Neural crest cell (in vitro differentiated cells): Measurements from ENCODE around the gene CRIP1. TPM values are rescaled to one million over a fixed set of nuclear protein-coding genes. Genes with fewer than 3 reads are reported as not detected.

Experiments used
- DNase-seq: peaks from one replicate; pipeline ENCODE4 v3.0.0; 2021; ENCODE audit warnings: low read depth, mixed read lengths, low spot score
- H3K27ac Mint-ChIP-seq: one replicate; pipeline ENCODE4 v1.8.0; 2021; ENCODE audit warnings: mild to moderate bottlenecking, mixed read lengths; ENCODE audit not compliant: unreplicated experiment
- H3K27me3 Mint-ChIP-seq: 2 replicates; pipeline ENCODE4 v1.8.0; 2021; ENCODE audit warnings: low read depth, mild to moderate bottlenecking, mixed read lengths
- H3K36me3 Mint-ChIP-seq: 2 replicates; pipeline ENCODE4 v1.8.0; 2021; ENCODE audit warnings: low read depth, mild to moderate bottlenecking, mixed read lengths
- H3K4me1 Mint-ChIP-seq: 2 replicates; pipeline ENCODE4 v1.8.0; 2021; ENCODE audit warnings: mixed read lengths
- H3K4me3 Mint-ChIP-seq: one replicate; pipeline ENCODE4 v1.8.0; 2021; ENCODE audit warnings: mild to moderate bottlenecking, mixed read lengths
- H3K9me3 Mint-ChIP-seq: 2 replicates; pipeline ENCODE4 v1.8.0; 2021; ENCODE audit warnings: mixed read lengths
- total RNA-seq: library from RNA; stranded (reverse); gene quantifications from 2 replicates; pipeline ENCODE4 v1.2.1, GENCODE V29; 2021
- TF ChIP-seq, protein P1 (sequence below): fragments of 200-600 bp; sonication (generic); conservative IDR thresholded peaks from 2 replicates; pipeline ENCODE4 v1.5.0; 2021; ENCODE audit warnings: antibody characterized with exemption, mild to moderate bottlenecking

CRIP1 gene
- total RNA-seq, 1 donor from 2014 or later = 4.8 TPM

DNA sequence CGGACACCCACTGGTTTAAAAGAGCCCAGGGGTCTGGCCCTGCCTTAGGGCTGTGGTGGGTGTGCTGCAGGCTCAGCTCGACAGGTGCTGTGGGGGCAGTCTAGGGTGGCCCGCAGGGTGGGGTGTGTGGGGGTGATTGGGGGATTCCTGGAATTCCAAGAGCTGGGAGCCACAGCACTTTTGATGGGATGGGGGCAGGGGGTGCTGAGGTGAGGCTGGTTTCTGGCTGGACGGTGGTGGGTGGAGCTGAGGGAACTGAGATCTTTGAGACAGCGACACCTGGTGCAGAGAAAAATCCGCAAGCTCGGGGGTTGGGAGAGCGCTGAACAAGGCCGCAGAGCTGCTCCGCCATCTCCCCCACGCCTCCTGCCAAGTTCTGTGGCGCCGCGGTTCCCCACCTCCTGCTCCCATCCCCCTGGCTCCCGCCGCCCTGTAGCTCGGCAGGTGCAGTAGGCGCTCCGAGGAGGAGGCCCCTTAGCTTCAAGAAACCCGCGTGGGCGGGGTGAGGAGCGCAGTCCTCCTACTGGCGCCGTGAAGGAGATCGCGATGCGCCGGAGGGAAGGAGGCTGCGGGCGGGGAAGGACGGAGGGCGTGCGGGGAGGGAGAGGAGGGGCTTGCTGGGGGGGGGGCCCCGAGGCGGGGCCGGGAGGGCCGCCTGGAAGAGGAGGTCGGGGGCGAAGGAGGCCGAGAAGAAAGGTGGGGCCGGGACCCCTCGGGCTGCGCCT lies 3.0 kb downstream of the CRIP1 start:
- Mint-ChIP-seq H3K4me3 (peak overlapping the region; percentile 83), H3K4me1 (peaks cover 11% of the 10 kb centered on the region), H3K27ac (peak overlapping the region; percentile 78), H3K27me3 (peaks cover 43% of the 10 kb centered on the region), H3K36me3 (no peaks in the 10 kb centered on the region), H3K9me3 (no peaks in the 10 kb centered on the region)
- DNase-seq = peak; percentile 70
- TF ChIP-seq, protein P1, sequence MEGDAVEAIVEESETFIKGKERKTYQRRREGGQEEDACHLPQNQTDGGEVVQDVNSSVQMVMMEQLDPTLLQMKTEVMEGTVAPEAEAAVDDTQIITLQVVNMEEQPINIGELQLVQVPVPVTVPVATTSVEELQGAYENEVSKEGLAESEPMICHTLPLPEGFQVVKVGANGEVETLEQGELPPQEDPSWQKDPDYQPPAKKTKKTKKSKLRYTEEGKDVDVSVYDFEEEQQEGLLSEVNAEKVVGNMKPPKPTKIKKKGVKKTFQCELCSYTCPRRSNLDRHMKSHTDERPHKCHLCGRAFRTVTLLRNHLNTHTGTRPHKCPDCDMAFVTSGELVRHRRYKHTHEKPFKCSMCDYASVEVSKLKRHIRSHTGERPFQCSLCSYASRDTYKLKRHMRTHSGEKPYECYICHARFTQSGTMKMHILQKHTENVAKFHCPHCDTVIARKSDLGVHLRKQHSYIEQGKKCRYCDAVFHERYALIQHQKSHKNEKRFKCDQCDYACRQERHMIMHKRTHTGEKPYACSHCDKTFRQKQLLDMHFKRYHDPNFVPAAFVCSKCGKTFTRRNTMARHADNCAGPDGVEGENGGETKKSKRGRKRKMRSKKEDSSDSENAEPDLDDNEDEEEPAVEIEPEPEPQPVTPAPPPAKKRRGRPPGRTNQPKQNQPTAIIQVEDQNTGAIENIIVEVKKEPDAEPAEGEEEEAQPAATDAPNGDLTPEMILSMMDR = peak; percentile 71

DNA sequence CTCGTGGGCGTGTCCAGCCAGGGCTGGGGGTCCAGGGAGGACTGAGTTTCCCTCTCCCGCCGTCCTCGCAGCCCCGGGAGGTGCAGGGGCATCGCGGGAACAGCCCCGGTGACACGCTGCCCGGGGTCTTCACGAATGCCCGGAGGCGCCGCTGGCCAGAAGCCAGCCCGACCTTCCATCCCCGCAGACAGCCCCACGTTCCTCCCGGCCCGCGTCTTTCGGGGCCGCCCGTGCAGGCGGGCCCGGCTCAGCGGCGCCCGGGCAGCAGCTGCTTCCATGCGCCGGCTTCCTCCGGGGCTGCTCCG lies 3.5 kb downstream of the CRIP1 start:
- Mint-ChIP-seq H3K27ac (no peak overlapping the region), H3K4me1 (peaks cover 10% of the 10 kb centered on the region), H3K27me3 (peaks cover 40% of the 10 kb centered on the region), H3K4me3 (no peak overlapping the region), H3K9me3 (no peaks in the 10 kb centered on the region), H3K36me3 (no peaks in the 10 kb centered on the region)
- TF ChIP-seq, protein P1 = no peak
- peak; percentile 37 for DNase-seq

DNA sequence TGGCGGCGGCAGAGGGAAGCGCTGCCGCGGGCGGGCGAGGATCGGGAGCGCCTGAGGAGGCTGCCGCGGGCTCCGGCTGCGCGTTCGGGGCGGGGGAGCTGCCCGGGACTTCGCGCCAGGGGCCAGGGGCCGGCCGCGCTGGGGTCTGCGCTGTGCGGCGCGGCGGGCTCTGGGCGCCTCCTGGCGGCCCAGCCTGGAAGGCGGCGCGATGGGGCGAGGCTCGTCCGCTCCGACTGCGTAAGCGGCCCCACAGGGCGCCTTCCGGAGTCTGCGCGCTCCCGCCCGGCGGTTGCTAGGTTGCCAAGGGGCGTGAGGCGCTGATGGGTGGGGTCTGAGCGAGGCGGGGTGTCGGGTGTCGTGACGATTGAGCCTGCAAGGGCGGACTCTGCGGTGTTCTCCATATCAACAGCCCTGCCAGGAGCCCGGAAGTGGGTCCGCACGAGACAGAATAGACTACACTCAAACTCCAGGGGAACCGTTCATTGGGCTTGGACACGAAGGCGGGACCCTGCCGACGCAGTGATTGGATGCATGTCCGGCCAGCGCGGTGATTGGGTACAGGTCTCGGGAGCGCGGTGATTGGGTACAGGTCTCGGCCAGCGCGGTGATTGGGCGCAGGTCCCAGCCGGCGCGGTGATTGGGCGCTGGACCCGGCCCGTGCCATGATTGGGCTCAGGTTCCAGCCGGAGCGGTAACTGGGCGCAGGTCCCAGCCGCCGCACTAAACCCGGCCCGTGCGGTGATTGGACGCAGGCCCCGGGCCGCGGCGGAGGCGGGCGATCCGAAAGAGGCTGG lies 4.1 kb downstream of the CRIP1 start, which contains the start of gene TEDC1:
TSS of gene TEDC1 (plus strand) at position 675 of the 794 bp plus-strand sequence. CDS start 130 bp downstream, outside the sequence.
- Mint-ChIP-seq H3K4me3 (peak within 1 kb of the TSS; percentile 94), H3K4me1 (peaks cover 10% of the 10 kb centered on the region), H3K27ac (peak within 1 kb of the TSS; percentile 67), H3K9me3 (no peaks in the 10 kb centered on the region), H3K36me3 (no peaks in the 10 kb centered on the region), H3K27me3 (peaks cover 35% of the 10 kb centered on the region)
- DNase-seq = peak; percentile 95
- TF ChIP-seq, protein P1 = peak; percentile 80

DNA sequence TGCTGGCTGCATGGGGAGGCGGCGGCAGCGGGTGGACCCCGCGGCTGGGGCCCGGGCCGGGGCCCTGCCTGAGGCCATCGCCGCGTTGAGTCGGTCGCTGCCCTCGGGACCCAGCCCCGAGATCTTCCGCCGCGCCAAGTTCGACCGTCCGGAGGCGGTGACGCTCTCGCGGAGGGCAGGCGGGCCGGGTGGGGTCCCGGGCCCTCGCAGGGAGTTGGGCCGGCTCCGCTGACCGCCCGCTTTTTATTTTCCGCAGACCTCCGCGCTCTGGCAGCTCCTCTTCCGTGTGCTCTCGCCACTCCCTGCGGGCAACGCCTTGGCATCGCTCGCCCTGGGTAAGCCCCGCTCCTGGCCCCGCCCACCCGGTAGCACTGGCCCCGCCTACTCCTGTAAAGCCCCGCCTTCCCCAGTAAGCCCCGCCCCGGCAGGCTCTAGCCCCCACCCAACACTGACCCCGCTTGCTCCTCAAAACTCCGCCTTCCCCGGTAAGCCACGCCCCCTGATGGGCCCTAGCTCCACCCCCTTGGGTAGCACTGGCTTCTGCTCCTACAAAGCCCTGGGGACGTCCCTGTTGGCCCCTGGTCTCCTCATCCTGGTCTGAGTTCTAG lies 4.8 kb downstream of the CRIP1 start:
- H3K9me3 Mint-ChIP-seq = no peaks in the 10 kb centered on the region

More for the DNA sequence above, 4.8 kb downstream of the CRIP1 start:
- TF ChIP-seq, protein P1 = no peak
- DNase-seq = peak; percentile 86
- Mint-ChIP-seq H3K27ac (peak overlapping the region; percentile 67), H3K4me3 (peak overlapping the region; percentile 94), H3K4me1 (peaks cover 10% of the 10 kb centered on the region), H3K27me3 (peaks cover 28% of the 10 kb centered on the region), H3K36me3 (no peaks in the 10 kb centered on the region)
